ENCODE data around the gene PRADC1. TPM values are rescaled to one million over a fixed set of nuclear protein-coding genes. Genes with fewer than 3 reads are reported as not detected.
"Not testable (repeated sequence)": the region's sequence is repeated elsewhere in the genome, so short reads cannot be mapped to it uniquely, and the experiment has no call there.

PRADC1 gene
- total RNA-seq, 1 donor from 2014 or later: 17.7 TPM

DNA sequence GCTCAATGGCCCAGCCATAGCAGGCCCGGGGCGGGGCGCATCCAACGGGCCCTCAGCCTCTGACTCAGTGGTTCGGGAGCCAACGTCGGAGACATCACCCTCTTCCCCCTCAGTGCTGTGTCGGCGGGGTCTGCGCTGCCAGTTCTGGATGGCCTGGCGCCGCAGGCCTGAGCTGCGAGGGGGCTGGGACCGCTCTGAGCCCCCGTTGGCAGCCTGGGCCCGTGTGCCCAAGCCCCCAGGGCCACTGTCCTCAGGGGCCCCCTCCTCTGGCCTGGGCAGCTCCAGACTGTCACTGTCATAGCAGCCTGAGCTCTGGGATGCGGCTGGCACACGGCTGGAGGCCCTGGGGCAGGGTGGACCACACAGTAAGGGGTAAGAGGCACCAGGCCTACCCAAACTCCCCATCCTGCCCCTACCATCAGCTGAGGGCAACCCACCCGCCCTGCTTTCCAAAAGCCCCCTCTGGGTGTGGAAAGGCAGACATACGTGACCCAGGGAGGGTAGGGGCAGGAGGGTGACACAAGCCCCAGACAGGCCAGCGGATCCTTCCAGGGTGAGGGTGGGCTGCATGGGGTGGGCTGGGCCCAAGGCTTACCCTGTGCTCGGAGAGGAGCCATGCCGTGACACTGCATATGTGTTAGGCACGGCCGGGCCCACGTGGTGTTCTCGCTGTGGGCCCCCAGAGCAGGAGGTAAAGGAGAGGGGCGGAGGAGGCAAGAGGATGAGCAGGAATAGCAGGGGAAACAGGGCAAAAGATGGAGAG lies 32.4 kb upstream of the PRADC1 start:
- H3K9me3 ChIP-seq (ENCODE audit: control insufficient read depth in 3 of 3, low read length in 3 of 3): no peaks in the 10 kb centered on the region
- peaks cover 37 to 50% (median 39%) of the 10 kb centered on the region in 3 donors for H3K27me3 ChIP-seq (ENCODE audit: control insufficient read depth in 3 of 3, insufficient read depth in 3 of 3, low read length in 3 of 3)

DNA sequence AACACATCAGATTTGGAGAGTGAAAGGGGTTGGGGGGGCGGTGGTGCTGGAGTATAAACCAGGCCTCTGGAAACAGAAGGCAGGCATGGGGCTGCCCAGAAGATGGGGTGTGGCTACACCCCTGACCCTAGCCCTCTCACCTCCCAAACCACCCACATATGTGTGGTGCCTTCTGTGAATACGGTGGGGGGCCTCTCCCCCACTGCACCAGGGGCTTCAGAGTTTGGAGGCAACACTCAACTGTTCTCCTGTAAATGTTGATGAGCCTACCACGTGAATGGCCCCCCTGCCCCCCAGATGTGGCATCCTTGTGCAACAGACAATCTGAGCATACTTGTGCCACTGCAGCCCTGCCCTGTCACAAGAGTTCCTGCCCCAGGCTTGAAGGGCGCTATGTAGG lies 31.7 kb upstream of the PRADC1 start:
- no peak overlapping the region for H3K4me3 ChIP-seq (ENCODE audit: low read length in 3 of 3)
- peaks cover 31 to 45% (median 34%) of the 10 kb centered on the region in 3 donors for H3K27me3 ChIP-seq (ENCODE audit: control insufficient read depth in 3 of 3, insufficient read depth in 3 of 3, low read length in 3 of 3)
- no peaks in the 10 kb centered on the region for H3K36me3 ChIP-seq (ENCODE audit: control insufficient read depth in 3 of 3, insufficient read depth in 3 of 3, low read length in 3 of 3)
- no peaks in the 10 kb centered on the region for H3K9me3 ChIP-seq (ENCODE audit: control insufficient read depth in 3 of 3, low read length in 3 of 3)
- no peak overlapping the region for H3K9ac ChIP-seq (ENCODE audit: low read depth in 1 of 3, low read length in 3 of 3)
- no peak overlapping the region for H3K27ac ChIP-seq (ENCODE audit: low read depth, low read length)
- H3K4me1 ChIP-seq (ENCODE audit: control insufficient read depth in 3 of 3, insufficient read depth in 3 of 3, low read length in 3 of 3): peaks cover 0 to 9% (median 4%) of the 10 kb centered on the region in 3 donors

More for the DNA sequence above, 32.4 kb upstream of the PRADC1 start:
- Histone ChIP-seq H3K4me3 (ENCODE audit: low read length in 3 of 3) (no peak overlapping the region), H3K27ac (ENCODE audit: low read depth, low read length) (no peak overlapping the region), H3K9ac (ENCODE audit: low read depth in 1 of 3, low read length in 3 of 3) (no peak overlapping the region), H3K4me1 (ENCODE audit: control insufficient read depth in 3 of 3, insufficient read depth in 3 of 3, low read length in 3 of 3) (peaks cover 0 to 9% (median 4%) of the 10 kb centered on the region in 3 donors), H3K36me3 (ENCODE audit: control insufficient read depth in 3 of 3, insufficient read depth in 3 of 3, low read length in 3 of 3) (no peaks in the 10 kb centered on the region)

DNA sequence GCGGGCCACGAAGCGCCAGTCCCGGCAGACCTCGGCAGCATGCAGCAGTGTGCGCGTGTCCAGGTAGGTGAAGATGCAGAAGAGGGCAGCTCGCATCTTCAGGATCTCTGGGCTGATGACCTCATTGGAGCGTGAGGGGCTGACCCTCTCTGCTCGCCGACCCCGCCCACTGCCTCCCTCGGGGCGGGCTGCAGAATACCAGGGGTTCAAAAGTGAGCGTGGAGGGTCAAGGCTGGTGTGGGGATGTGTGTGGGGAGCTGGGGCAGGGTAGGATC lies 31.2 kb upstream of the PRADC1 start:
- no peak overlapping the region for H3K9ac ChIP-seq (ENCODE audit: low read depth in 1 of 3, low read length in 3 of 3)
- H3K27me3 ChIP-seq (ENCODE audit: control insufficient read depth in 3 of 3, insufficient read depth in 3 of 3, low read length in 3 of 3): peaks cover 28 to 40% (median 29%) of the 10 kb centered on the region in 3 donors
- no peaks in the 10 kb centered on the region for H3K9me3 ChIP-seq (ENCODE audit: control insufficient read depth in 3 of 3, low read length in 3 of 3)
- H3K36me3 ChIP-seq (ENCODE audit: control insufficient read depth in 3 of 3, insufficient read depth in 3 of 3, low read length in 3 of 3): no peaks in the 10 kb centered on the region
- no peak overlapping the region for H3K4me3 ChIP-seq (ENCODE audit: low read length in 3 of 3)
- H3K27ac ChIP-seq (ENCODE audit: low read depth, low read length): no peak overlapping the region
- peaks cover 0 to 9% (median 4%) of the 10 kb centered on the region in 3 donors for H3K4me1 ChIP-seq (ENCODE audit: control insufficient read depth in 3 of 3, insufficient read depth in 3 of 3, low read length in 3 of 3)

DNA sequence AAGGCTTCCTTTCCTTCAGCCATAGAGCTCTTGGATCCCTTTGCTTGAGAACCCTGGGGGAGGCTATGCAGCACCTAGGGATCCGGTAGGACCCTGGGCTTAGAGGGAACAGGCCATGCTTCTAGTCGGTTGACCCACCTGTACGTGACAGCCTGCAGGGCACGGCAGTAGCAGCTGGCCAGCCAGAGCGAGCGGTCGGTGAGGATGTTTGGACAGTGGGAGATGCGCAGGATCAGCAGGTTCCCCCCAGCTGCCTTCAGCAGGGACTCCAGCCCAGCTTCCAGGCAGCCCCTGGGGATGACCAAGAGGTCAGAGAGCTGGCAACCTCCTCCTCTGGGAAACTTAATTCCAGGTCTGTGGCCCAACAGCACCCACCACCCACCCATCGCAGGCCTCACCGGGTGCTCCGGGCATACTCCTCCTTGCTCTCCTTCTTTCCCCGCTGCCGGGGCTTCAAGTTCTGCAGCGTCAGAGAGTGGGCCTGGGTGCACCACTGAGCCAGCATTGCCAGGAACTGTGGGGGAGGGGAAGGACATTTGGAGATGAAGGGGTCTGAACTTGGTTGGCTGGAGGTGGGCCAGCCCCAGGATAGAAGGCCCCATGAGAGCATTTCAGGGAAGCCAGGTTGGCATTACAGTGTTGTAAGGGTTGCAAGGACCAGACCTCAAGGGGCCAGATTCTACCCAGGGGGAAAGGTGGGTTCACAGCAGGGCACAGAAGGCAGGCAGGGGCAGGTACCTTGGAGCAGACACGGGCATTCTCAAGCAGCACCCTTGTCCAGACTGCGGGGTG lies 30.7 kb upstream of the PRADC1 start:
- H3K27me3 ChIP-seq (ENCODE audit: control insufficient read depth in 3 of 3, insufficient read depth in 3 of 3, low read length in 3 of 3): peaks cover 25 to 34% (median 27%) of the 10 kb centered on the region in 3 donors

DNA sequence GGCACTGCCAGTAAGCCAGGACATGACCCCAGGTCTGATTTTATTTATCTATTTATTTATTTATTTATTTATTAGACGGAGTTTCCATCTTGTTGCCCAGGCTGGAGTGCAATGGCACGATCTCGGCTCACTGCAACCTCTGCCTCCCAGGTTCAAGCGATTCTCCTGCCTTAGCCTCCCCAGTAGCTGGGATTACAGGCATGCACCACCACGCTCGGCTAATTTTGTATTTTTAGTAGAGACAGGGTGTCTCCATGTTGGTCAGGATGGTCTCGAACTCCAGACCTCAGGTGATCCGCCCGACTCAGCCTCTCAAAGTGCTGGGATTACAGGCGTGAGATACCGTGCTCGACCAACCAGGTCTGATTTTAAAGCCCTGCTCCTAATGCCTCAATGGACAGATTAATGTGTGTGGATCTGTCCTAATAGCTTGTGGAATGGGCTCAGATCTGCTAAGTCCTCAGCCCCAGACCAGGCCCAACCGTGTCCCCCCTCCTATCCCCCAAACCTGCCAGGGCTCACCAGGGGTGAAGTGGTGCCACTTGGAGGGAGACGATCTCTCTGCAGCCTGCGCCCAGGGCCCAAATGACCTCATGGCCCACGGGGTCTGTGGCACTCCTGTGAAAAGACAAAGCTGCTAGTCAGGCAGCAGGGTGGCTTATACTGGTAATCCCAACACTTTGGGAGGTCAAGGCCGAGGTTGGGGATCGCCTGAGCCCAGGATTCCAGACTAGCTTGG lies 29.8 kb upstream of the PRADC1 start:
- not testable (repeated sequence) for H3K4me1 ChIP-seq (ENCODE audit: control insufficient read depth in 3 of 3, insufficient read depth in 3 of 3, low read length in 3 of 3); H3K4me3 ChIP-seq (ENCODE audit: low read length in 3 of 3); H3K9ac ChIP-seq (ENCODE audit: low read depth in 1 of 3, low read length in 3 of 3); H3K36me3 ChIP-seq (ENCODE audit: control insufficient read depth in 3 of 3, insufficient read depth in 3 of 3, low read length in 3 of 3); H3K27ac ChIP-seq (ENCODE audit: low read depth, low read length); H3K9me3 ChIP-seq (ENCODE audit: control insufficient read depth in 3 of 3, low read length in 3 of 3)
- peaks cover 16 to 26% (median 18%) of the 10 kb centered on the region in 3 donors for H3K27me3 ChIP-seq (ENCODE audit: control insufficient read depth in 3 of 3, insufficient read depth in 3 of 3, low read length in 3 of 3)

More for the DNA sequence above, 30.7 kb upstream of the PRADC1 start:
- Histone ChIP-seq H3K9me3 (ENCODE audit: control insufficient read depth in 3 of 3, low read length in 3 of 3) (no peaks in the 10 kb centered on the region), H3K4me1 (ENCODE audit: control insufficient read depth in 3 of 3, insufficient read depth in 3 of 3, low read length in 3 of 3) (peaks cover 0 to 5% (median 3%) of the 10 kb centered on the region in 3 donors), H3K36me3 (ENCODE audit: control insufficient read depth in 3 of 3, insufficient read depth in 3 of 3, low read length in 3 of 3) (no peaks in the 10 kb centered on the region), H3K27ac (ENCODE audit: low read depth, low read length) (no peak overlapping the region), H3K9ac (ENCODE audit: low read depth in 1 of 3, low read length in 3 of 3) (no peak overlapping the region), H3K4me3 (ENCODE audit: low read length in 3 of 3) (no peak overlapping the region)

DNA sequence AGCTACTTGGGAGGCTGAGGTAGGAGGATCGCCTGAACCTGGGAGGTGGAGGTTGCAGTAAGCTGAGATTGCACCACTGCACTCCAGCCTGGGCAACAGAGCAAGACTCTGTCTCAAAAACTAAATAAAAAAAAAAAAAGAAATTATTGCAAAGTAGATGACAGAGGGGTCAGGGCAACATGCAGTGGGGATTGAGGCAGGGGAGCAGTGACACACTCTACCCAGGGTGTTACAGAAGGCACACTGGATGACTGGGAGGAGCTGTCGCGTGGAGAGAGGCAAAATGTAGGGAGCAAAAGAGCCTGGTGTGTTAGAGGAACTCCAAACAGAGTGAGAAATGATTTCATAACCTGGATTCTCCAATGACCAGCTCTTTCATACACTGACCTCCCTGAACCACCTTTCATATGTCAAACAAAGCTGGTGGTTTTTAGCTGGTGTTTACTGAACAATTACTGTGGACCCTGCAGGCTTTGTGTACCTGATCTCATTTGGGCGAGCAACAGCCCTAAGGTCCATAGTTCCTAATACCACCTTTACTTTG lies 29.1 kb upstream of the PRADC1 start:
- H3K9ac ChIP-seq (ENCODE audit: low read depth in 1 of 3, low read length in 3 of 3): no peak overlapping the region
- no peaks in the 10 kb centered on the region for H3K9me3 ChIP-seq (ENCODE audit: control insufficient read depth in 3 of 3, low read length in 3 of 3)
- H3K36me3 ChIP-seq (ENCODE audit: control insufficient read depth in 3 of 3, insufficient read depth in 3 of 3, low read length in 3 of 3): no peaks in the 10 kb centered on the region
- no peaks in the 10 kb centered on the region for H3K4me1 ChIP-seq (ENCODE audit: control insufficient read depth in 3 of 3, insufficient read depth in 3 of 3, low read length in 3 of 3)
- H3K4me3 ChIP-seq (ENCODE audit: low read length in 3 of 3): no peak overlapping the region
- H3K27ac ChIP-seq (ENCODE audit: low read depth, low read length): no peak overlapping the region
- peaks cover 11 to 21% (median 13%) of the 10 kb centered on the region in 3 donors for H3K27me3 ChIP-seq (ENCODE audit: control insufficient read depth in 3 of 3, insufficient read depth in 3 of 3, low read length in 3 of 3)

DNA sequence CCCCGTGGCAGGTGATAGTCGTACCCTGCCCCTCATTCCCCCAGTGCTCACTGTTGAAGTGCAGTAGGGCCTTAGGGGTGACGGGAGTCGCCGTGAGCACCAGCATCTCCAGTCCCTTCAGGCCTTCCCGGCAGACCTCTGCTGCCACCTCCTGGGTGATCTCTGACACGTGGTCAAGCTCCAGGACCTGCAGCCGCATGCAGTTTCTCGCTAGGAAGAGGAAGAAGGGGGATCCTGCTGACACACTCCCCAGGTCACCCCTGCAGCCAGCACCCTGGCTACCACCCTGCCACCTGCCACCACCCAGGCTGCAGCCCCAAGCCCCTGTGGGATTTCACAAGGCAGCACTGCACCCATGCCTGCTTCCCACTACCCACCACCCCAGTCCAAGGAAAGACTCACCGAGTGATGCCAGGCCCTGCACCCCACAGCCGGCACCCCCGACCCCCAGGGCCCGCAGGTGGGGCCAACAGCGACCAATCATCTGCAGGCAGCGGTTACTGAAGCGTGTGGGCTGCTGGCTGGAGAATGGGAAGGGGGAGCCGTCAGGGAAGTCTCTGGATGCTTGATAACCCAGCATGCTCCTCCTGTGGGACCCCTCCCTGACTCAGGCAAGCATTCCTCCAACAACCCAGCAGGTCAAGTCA lies 27.4 kb upstream of the PRADC1 start:
- Histone ChIP-seq H3K27ac (ENCODE audit: low read depth, low read length) (no peak overlapping the region), H3K36me3 (ENCODE audit: control insufficient read depth in 3 of 3, insufficient read depth in 3 of 3, low read length in 3 of 3) (no peaks in the 10 kb centered on the region), H3K4me3 (ENCODE audit: low read length in 3 of 3) (no peak overlapping the region), H3K4me1 (ENCODE audit: control insufficient read depth in 3 of 3, insufficient read depth in 3 of 3, low read length in 3 of 3) (no peaks in the 10 kb centered on the region), H3K27me3 (ENCODE audit: control insufficient read depth in 3 of 3, insufficient read depth in 3 of 3, low read length in 3 of 3) (peaks cover 0 to 6% (median 0%) of the 10 kb centered on the region in 3 donors), H3K9ac (ENCODE audit: low read depth in 1 of 3, low read length in 3 of 3) (no peak overlapping the region), H3K9me3 (ENCODE audit: control insufficient read depth in 3 of 3, low read length in 3 of 3) (no peaks in the 10 kb centered on the region)

DNA sequence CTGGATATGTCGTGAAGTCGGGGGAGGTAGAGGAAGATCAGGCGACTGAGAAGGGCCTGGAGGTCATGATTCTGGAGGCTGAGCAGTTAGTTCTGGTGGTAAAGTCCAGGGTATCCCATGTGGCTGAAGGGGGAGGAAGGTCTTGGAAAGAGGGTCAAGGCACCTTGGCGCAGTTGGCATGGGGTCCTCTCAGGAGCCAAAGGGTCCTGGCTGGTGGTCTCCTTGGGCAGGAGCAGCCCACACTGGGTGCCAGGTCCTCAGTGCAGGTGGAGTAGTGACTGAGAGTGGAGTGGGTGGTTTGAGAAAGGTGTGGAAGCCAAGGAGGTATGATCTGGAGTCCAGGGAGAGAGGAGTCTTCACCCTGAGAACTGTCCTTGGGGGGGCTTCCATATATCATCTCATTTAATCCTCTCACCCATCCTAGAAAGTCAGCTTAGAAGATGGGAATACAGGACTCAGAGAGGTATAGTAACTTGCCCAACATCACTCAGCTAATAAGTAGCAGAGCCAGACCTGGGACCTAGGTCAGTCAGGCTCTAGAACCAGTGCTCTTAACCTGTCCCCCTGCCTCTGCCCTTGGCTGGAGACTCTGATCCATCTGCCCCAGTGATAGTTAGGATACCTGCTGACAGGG lies 26.8 kb upstream of the PRADC1 start:
- peaks cover 0 to 6% (median 0%) of the 10 kb centered on the region in 3 donors for H3K27me3 ChIP-seq (ENCODE audit: control insufficient read depth in 3 of 3, insufficient read depth in 3 of 3, low read length in 3 of 3)
- H3K36me3 ChIP-seq (ENCODE audit: control insufficient read depth in 3 of 3, insufficient read depth in 3 of 3, low read length in 3 of 3): peaks cover 1 to 4% (median 3%) of the 10 kb centered on the region in 3 donors
- no peaks in the 10 kb centered on the region for H3K4me1 ChIP-seq (ENCODE audit: control insufficient read depth in 3 of 3, insufficient read depth in 3 of 3, low read length in 3 of 3)

DNA sequence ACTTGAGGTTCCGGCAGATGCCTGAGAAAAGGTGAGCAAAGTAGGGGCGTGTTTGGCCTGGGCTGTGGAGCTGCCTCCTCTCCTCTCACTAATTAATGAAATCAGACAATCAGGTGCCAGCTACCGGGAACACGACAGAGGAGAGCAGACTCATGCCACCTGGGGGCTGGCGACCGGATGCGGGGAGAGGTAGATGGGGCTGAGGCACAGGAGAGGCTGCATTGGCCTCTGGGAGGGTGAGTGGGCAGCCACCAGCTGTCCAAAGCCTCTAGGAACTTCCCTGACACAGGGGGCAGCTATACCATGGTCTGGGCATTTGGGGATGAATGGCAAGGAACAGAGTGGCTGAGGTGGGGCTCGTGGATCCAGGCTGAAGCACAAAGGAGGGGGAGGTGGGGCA lies 26.2 kb upstream of the PRADC1 start:
- H3K27me3 ChIP-seq (ENCODE audit: control insufficient read depth in 3 of 3, insufficient read depth in 3 of 3, low read length in 3 of 3): peaks cover 0 to 6% (median 0%) of the 10 kb centered on the region in 3 donors
- H3K36me3 ChIP-seq (ENCODE audit: control insufficient read depth in 3 of 3, insufficient read depth in 3 of 3, low read length in 3 of 3): peaks cover 7 to 9% (median 7%) of the 10 kb centered on the region in 3 donors
- no peak overlapping the region for H3K4me3 ChIP-seq (ENCODE audit: low read length in 3 of 3)
- no peaks in the 10 kb centered on the region for H3K4me1 ChIP-seq (ENCODE audit: control insufficient read depth in 3 of 3, insufficient read depth in 3 of 3, low read length in 3 of 3)
- H3K9ac ChIP-seq (ENCODE audit: low read depth in 1 of 3, low read length in 3 of 3): no peak overlapping the region
- no peak overlapping the region for H3K27ac ChIP-seq (ENCODE audit: low read depth, low read length)
- no peaks in the 10 kb centered on the region for H3K9me3 ChIP-seq (ENCODE audit: control insufficient read depth in 3 of 3, low read length in 3 of 3)

More for the DNA sequence above, 26.8 kb upstream of the PRADC1 start:
- Histone ChIP-seq H3K9me3 (ENCODE audit: control insufficient read depth in 3 of 3, low read length in 3 of 3) (no peaks in the 10 kb centered on the region), H3K27ac (ENCODE audit: low read depth, low read length) (no peak overlapping the region), H3K9ac (ENCODE audit: low read depth in 1 of 3, low read length in 3 of 3) (no peak overlapping the region), H3K4me3 (ENCODE audit: low read length in 3 of 3) (no peak overlapping the region)
